Placental pericyte (primary cell): Measurements from ENCODE around the gene GRB14. TPM values are rescaled to one million over a fixed set of nuclear protein-coding genes. Genes with fewer than 3 reads are reported as not detected.

Source experiments
- total RNA-seq: library from RNA; depleted of rRNA; stranded (reverse); fragments of >200 nt; gene quantifications from 2 replicates; pipeline ENCODE4 v1.2.3, GENCODE V29; 2012

The GRB14 gene
- total RNA-seq, result not detected in 2 replicates

GRCh38 chr2:164620873-164621763 is at the start of gene GRB14:
GRB14 (minus strand) TSS chr2:164621482; CDS start chr2:164621309, 173 bp downstream.

Other genes starting within 250 kb of the GRB14 start
- 8.9 and 33.0 TPM in 2 replicates for gene COBLL1, start 220.3 kb upstream of the GRB14 start, total RNA-seq